Activated naive CD8-positive, alpha-beta T cell treated with anti-CD3 and anti-CD28 coated beads, Interleukin-2, amount 10 ng/mL, durations not matched to agents 7 days and 5 days (primary cell): Measurements from ENCODE around the gene AKR7A3. TPM values are rescaled to one million over a fixed set of nuclear protein-coding genes. Genes with fewer than 3 reads are reported as not detected.
"Not testable (repeated sequence)": the region's sequence is repeated elsewhere in the genome, so short reads cannot be mapped to it uniquely, and the experiment has no call there.

Experiments
- ATAC-seq: fragments of 150-1000 bp; cut with Tn5 transposase; one replicate; pipeline ENCODE4 v1.10.0; 2021; ENCODE audit warnings: low read depth, moderate library complexity
- POLR2A ChIA-PET: fragments of 350-600 bp; sonication (Branson Sonifier 250); formaldehyde crosslinking; loops from one replicate; lab custom pipeline; 2021; ENCODE audit warnings: antibody characterized with exemption; lab: Charles Lee
- DNase-seq: peaks from one replicate; pipeline ENCODE4 v3.0.0; 2021
- H3K27ac Mint-ChIP-seq: one replicate; pipeline ENCODE4 v1.8.0; 2022; ENCODE audit warnings: mild to moderate bottlenecking, mixed read lengths
- H3K27me3 Mint-ChIP-seq: one replicate; pipeline ENCODE4 v1.8.0; 2022; ENCODE audit warnings: mild to moderate bottlenecking, moderate library complexity, mixed read lengths
- H3K36me3 Mint-ChIP-seq: one replicate; pipeline ENCODE4 v1.8.0; 2021; ENCODE audit warnings: mild to moderate bottlenecking, mixed read lengths
- H3K4me1 Mint-ChIP-seq: one replicate; pipeline ENCODE4 v1.8.0; 2021; ENCODE audit warnings: mixed read lengths
- H3K4me3 Mint-ChIP-seq: one replicate; pipeline ENCODE4 v1.8.0; 2022; ENCODE audit warnings: mild to moderate bottlenecking, moderate library complexity, mixed read lengths
- H3K9me3 Mint-ChIP-seq: one replicate; pipeline ENCODE4 v1.8.0; 2021; ENCODE audit warnings: mixed read lengths
- total RNA-seq, 2 experiments: library from RNA; stranded (reverse); gene quantifications; one replicate each; pipeline ENCODE4 v1.2.3, GENCODE V29; 2021

The AKR7A3 gene
- total RNA-seq, 2 experiments from 2014 or later, result 0.83 to 1.0 TPM

DNA sequence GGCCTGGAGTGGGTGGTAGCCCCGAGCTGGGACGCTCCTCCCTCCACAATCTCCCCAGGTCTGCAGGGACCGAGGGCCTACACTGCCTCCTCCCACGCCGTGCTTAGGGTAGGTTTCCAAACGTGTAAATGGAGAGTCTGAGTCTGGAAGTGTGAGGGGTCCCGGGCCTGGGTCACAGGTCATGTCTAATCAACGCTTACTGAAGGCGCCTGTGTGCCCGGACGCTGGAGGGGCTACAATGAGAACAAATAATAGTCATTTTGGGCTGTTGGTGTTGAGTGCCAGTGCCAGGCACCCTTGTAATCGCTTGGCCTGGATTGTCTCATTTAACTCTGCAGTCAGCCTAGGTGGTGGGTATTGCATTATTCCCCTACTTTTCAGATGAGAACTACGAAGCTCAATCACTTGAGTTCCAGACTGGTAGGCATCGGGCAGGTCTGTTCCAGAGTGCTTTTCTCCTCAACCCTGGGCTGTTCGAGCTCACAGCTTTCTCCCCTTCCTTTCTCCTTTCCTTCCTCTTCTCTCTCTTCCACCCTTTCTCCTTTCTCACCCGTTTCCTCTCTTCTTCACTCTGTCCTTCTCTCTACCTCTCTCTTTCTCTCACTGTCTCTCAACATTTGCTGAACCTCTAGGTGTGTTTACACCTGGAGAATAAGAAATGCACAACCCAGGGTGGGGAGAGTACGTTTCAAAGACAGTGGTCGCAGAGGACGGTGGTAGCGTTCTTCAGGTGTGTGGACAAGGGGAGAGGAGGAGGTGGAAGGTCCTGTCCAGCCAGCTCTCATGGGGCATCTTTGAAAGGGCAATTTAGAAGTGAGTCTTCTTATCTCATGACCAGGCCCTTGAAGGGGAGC, 24.4 kb upstream of the AKR7A3 start:
- H3K4me3 Mint-ChIP-seq, result peak overlapping the region; percentile 51
- POLR2A ChIA-PET, result interaction anchor here (1.0 kb wide), 1 partner anchor 17 kb away, joined by 3 read pairs; no protein-coding TSS in a partner anchor
- H3K9me3 Mint-ChIP-seq, result no peaks in the 10 kb centered on the region
- peaks cover 39% of the 10 kb centered on the region for H3K4me1 Mint-ChIP-seq
- DNase-seq (peak; percentile 31), ATAC-seq (no peak)
- peak overlapping the region; percentile 5 for H3K27ac Mint-ChIP-seq
- no peaks in the 10 kb centered on the region for H3K36me3 Mint-ChIP-seq
- H3K27me3 Mint-ChIP-seq, result no peaks in the 10 kb centered on the region

DNA sequence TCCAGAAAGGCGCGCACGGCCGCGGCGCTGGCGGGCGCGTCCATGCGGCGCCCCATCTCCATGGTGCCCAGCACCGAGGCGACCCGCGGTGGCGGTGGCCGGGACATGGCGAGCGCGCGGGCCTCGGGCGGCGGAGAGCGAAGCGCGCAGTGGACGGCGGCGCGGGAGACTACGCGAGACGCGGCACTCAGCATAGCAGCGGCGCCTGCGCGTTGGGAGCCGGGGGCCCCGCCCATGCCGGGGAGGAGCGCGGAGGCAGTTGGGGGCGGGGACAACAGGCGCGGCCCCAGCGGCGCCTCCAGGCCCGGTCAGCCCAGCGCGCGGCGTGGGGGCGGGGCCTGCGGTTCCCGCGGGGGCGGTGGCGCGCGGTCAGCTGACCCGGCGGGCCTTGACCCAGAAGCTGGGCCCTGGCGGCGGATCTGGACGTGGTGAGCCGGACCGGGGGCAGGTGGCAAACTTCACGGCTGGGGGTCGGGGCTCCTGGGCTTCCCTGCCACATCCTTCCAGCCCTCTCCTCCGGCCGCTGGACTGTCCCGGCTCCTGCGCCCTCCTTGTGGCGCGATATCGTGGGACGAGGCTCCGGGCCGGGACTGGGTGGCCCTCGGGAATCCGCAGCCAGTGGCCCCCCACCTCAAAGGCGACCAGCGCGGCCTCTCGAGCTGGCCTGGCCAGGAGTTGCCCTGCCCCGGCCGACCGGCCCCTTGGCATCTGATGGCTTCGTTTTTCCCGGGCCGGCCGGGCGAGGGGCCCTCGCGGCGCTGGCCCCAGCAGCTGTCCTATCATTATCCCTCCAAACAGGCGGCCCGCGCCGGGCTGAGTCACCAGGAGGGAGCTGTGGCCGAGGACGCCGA, 23.6 kb upstream of the AKR7A3 start, which contains the start of the genes AKR7A2 and SLC66A1:
Gene AKR7A2, minus strand, starts transcription at position 214 of the 851 bp plus-strand sequence. Its CDS starts 20 bp downstream, at position 194.
Gene SLC66A1, plus strand, starts transcription at position 396 of the 851 bp plus-strand sequence. CDS start 5,352 bp downstream, outside the sequence.
- DNase-seq, result peak; percentile 96
- ATAC-seq, result peak; percentile 94
- Mint-ChIP-seq H3K4me3 (peak within 1 kb of the TSS; percentile 95), H3K27me3 (no peaks in the 10 kb centered on the region), H3K4me1 (peaks cover 39% of the 10 kb centered on the region), H3K36me3 (peaks cover 5% of the 10 kb centered on the region), H3K9me3 (no peaks in the 10 kb centered on the region), H3K27ac (peak within 1 kb of the TSS; percentile 83)
- POLR2A ChIA-PET, result interaction anchor here (0.8 to 1.0 kb wide), 2 partner anchors 18 to 102 kb away, joined by 3 read pairs; partner anchors contain the start of gene UBR4

- peak overlapping the region; percentile 83 for H3K27ac Mint-ChIP-seq
- H3K4me1 Mint-ChIP-seq, result peaks cover 38% of the 10 kb centered on the region
- H3K36me3 Mint-ChIP-seq, result peaks cover 8% of the 10 kb centered on the region
- H3K27me3 Mint-ChIP-seq, result no peaks in the 10 kb centered on the region
- peak; percentile 28 for ATAC-seq
- POLR2A ChIA-PET, result interaction anchor here (0.8 kb wide), 1 partner anchor 101 kb away, joined by 3 read pairs; the partner anchor contains the start of gene UBR4
- H3K9me3 Mint-ChIP-seq, result no peaks in the 10 kb centered on the region
- peak overlapping the region; percentile 95 for H3K4me3 Mint-ChIP-seq
- no peak for DNase-seq
These were observed 22.9 kb upstream of the AKR7A3 start for GRCh38 chr1:19311503-19311930.

DNA sequence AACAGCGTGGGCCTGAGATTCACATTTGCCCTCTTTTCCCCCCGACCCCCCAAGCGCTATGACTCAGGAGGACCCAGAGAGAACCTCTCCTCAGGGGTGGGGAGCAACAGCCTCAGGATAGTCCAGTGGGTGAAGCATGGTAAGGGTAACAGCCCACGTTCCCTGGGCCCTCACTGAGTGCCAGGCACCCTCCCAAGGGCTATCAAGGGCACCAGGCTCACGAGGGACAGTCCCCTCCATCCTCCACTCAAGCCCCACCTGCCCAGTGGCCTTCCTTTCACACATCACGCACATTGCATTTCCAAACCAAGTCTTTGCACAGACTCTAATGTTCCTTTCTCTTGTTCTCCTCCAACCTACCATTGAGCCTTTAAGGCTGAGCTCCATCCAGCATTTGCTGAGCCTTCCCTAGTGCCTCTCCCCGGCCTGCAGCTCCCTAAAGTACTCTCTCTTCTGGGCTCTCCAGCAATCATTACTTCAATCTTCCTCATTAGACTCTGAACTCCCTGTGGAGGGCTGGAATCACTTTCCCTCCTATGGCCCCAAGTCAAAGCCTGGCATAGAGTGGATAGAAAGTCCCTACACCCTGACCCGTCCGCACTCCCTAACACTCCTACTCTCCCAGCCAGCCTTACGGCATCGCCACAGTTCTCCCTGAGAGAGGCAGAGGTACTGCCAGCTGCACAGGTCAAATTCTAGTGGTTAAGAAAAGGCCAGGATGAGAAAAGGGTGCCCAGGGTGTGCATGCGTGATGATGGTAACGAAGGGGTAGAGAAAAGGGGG, 22.3 kb upstream of the AKR7A3 start:
- peak overlapping the region; percentile 83 for H3K27ac Mint-ChIP-seq
- DNase-seq (no peak), ATAC-seq (no peak)
- H3K4me3 Mint-ChIP-seq, result peak overlapping the region; percentile 95
- H3K4me1 Mint-ChIP-seq, result peaks cover 33% of the 10 kb centered on the region
- H3K9me3 Mint-ChIP-seq, result no peaks in the 10 kb centered on the region
- peaks cover 8% of the 10 kb centered on the region for H3K36me3 Mint-ChIP-seq
- POLR2A ChIA-PET, result interaction anchor here (0.8 kb wide), 1 partner anchor 100 kb away, joined by 3 read pairs; the partner anchor contains the start of gene UBR4
- H3K27me3 Mint-ChIP-seq, result no peaks in the 10 kb centered on the region

DNA sequence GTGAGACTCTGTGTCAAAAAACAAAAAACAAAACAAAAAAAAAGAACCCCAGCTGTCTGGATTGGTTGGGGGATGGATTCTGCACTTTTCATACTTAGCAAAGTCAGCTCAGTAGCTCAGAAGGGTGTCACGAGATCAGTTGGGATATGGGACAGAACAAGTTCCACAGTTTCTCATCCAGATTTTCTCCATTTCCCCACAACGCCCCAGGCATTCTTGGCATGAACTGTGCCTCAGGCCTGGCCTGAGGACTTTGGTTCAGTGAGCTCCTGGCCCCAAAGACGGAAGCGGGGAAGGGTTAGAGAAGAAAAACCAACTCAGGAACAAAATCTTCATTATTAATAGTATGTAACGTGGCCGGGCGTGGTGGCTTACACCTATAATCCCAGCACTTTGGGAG, 21.5 kb upstream of the AKR7A3 start:
- H3K27me3 Mint-ChIP-seq, result no peaks in the 10 kb centered on the region
- peaks cover 26% of the 10 kb centered on the region for H3K4me1 Mint-ChIP-seq
- H3K36me3 Mint-ChIP-seq, result peaks cover 11% of the 10 kb centered on the region
- no peak overlapping the region for H3K4me3 Mint-ChIP-seq
- DNase-seq (no peak), ATAC-seq (no peak)
- POLR2A ChIA-PET, result no interaction called here
- H3K27ac Mint-ChIP-seq, result no peak overlapping the region
- H3K9me3 Mint-ChIP-seq, result no peaks in the 10 kb centered on the region

- H3K4me3 Mint-ChIP-seq, result no peak overlapping the region
- H3K27me3 Mint-ChIP-seq, result no peaks in the 10 kb centered on the region
- no peak for ATAC-seq
- POLR2A ChIA-PET, result no interaction called here
- H3K9me3 Mint-ChIP-seq, result no peaks in the 10 kb centered on the region
- H3K27ac Mint-ChIP-seq, result peak overlapping the region; percentile 26
- peaks cover 22% of the 10 kb centered on the region for H3K4me1 Mint-ChIP-seq
- DNase-seq, result no peak
- H3K36me3 Mint-ChIP-seq, result peaks cover 14% of the 10 kb centered on the region
These were observed 20.7 kb upstream of the AKR7A3 start for GRCh38 chr1:19309123-19309813.

GRCh38 chr1:19308509-19308907, 19.9 kb upstream of the AKR7A3 start:
- Mint-ChIP-seq H3K4me3 (no peak overlapping the region), H3K4me1 (peaks cover 19% of the 10 kb centered on the region), H3K36me3 (peaks cover 19% of the 10 kb centered on the region), H3K27me3 (no peaks in the 10 kb centered on the region), H3K27ac (no peak overlapping the region), H3K9me3 (no peaks in the 10 kb centered on the region)
- DNase-seq, result no peak
- ATAC-seq, result no peak
- POLR2A ChIA-PET, result no interaction called here

- H3K4me3 Mint-ChIP-seq, result no peak overlapping the region
These were observed 19.4 kb upstream of the AKR7A3 start for GRCh38 chr1:19307794-19308508.

GRCh38 chr1:19306941-19307340, 18.4 kb upstream of the AKR7A3 start:
- H3K27me3 Mint-ChIP-seq, result no peaks in the 10 kb centered on the region
- H3K27ac Mint-ChIP-seq, result no peak overlapping the region
- ATAC-seq, result no peak
- H3K9me3 Mint-ChIP-seq, result no peaks in the 10 kb centered on the region
- POLR2A ChIA-PET, result no interaction called here
- H3K36me3 Mint-ChIP-seq, result peaks cover 25% of the 10 kb centered on the region
- DNase-seq, result no peak
- H3K4me3 Mint-ChIP-seq, result no peak overlapping the region
- H3K4me1 Mint-ChIP-seq, result peaks cover 12% of the 10 kb centered on the region

More at GRCh38 chr1:19307794-19308508, 19.4 kb upstream of the AKR7A3 start:
- Mint-ChIP-seq H3K9me3 (no peaks in the 10 kb centered on the region), H3K27ac (no peak overlapping the region), H3K27me3 (no peaks in the 10 kb centered on the region), H3K4me1 (peaks cover 14% of the 10 kb centered on the region), H3K36me3 (peaks cover 22% of the 10 kb centered on the region)
- ATAC-seq, result no peak
- DNase-seq, result no peak
- POLR2A ChIA-PET, result no interaction called here

DNA sequence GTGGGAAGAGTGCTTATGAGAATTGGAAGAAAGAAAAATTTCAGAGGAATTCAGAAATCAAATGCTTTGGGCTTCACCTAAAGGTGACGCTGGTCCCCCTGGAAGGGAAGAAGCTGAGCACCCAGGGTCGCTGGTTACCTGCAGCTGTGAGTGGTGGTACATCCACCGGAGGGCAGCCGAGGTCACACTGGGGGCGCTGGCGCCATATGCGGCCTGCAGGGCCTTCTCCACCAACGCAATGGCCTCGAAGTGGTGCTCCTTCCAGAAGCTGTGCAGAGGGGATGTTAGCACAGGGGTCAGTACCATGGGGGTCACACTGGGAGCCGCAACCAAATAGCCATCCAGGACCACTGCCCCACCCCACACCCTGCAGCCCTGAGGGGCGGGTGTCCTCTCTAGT, 17.3 kb upstream of the AKR7A3 start:
- ATAC-seq (no peak), DNase-seq (no peak)
- no peak overlapping the region for H3K4me3 Mint-ChIP-seq
- H3K36me3 Mint-ChIP-seq, result peaks cover 25% of the 10 kb centered on the region
- no peaks in the 10 kb centered on the region for H3K27me3 Mint-ChIP-seq
- H3K27ac Mint-ChIP-seq, result no peak overlapping the region
- no peaks in the 10 kb centered on the region for H3K9me3 Mint-ChIP-seq
- H3K4me1 Mint-ChIP-seq, result peaks cover 6% of the 10 kb centered on the region
- POLR2A ChIA-PET, result interaction anchor here (0.6 kb wide), 1 partner anchor 61 kb away, joined by 4 read pairs; no protein-coding TSS in a partner anchor

DNA sequence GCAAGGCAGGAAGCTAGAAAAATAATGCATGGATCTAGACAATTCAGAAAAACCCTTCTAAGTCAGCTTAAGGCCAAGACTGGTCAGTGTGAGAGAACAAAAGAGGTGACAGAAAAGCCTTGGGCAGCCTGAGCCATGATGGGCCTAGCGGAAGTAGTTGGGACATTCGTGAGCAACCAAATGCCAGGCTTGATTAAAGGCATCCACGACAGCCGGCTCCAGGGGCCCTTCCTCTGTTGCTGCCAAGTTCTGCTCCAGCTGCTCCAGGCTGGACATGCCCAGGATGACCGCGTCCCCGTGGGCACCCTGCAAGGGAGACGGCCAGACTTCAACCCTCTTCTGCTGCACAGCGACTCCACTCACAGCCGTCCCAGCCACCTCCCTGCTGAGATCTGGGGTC, 15.5 kb upstream of the AKR7A3 start:
- H3K27me3 Mint-ChIP-seq, POLR2A ChIA-PET, H3K4me1 Mint-ChIP-seq, ATAC-seq, H3K9me3 Mint-ChIP-seq, DNase-seq, H3K4me3 Mint-ChIP-seq, H3K27ac Mint-ChIP-seq: not testable (repeated sequence)
- peaks cover 28% of the 10 kb centered on the region for H3K36me3 Mint-ChIP-seq
